NCI-H187 (cell line): ENCODE measurements around the gene NBEA.
"Not testable (repeated sequence)": the region's sequence is repeated elsewhere in the genome, so short reads cannot be mapped to it uniquely, and the experiment has no call there.

Source experiments
- DNase-seq, 2 experiments: peaks; one replicate each; lab custom pipeline; 2025; lab: John Stamatoyannopoulos, UW

The NBEA gene

DNA sequence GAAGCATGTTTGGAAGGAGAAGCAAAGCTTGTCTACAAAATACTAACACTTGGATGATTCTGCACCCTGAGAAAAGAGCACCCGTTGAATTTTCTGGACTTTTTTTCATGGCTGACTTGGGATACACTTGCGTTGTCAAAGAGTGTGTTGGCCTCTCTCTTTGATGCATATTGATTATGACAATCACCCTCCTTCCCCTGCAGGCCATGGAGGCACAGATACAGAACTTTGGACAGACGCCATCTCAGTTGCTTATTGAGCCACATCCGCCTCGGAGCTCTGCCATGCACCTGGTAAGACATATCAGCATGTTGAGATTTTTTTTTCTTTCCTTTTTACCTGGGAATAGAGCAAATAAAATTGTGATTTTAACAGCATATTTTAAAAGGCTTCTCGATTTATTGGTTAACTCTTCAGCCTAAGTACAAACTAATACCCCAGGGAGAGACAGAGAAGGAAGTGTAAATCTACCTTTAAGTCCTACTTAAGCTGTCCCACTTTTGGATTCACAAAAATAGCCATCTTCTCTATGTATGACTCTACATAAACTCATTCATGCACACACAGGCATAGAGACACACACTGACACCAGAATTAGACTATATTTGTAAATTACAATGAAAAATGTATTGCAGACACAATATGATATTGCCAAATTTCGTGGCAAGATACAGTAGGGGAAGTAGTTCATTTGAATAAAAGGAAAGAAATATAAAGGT is 704.1 kb downstream of the NBEA start:
- no peak for DNase-seq

DNA sequence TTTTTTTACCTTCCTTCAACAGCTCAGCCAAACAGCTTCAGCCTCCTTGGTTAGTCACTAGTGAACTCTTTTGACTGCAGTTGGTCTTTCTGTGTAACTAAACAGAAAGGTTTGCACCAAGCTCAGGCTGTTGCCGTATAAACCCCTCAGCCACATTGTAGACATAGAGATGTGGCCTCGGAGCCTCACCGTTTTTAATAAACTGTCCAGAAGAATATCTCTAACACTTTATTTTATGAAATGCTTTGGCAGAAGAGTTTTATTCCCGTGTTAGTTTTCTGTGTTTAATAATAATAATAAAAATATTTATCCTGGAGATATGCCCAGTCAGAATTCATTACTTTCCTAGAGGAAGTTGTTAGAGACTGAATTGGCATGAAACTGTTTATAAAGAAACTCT is 706.1 kb downstream of the NBEA start:
- no peak for DNase-seq

DNA sequence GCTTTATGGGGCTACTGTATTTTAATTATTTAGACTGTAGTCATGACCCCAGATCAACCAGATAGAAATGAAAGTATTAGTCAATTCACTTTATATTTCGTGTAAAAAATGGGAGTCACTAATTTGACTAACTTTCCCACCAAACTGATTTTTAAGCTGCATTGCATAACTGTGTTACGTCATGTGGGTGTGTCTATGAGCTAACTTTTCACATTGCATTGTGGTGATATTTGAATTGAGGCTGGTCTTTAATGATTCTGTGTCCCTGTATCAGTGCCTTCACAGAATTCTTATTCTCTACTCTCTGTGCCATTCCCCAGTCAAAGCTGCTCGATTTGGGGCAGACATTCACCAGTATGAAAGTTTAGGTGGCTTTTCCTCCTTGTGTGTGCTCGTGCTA is 707.1 kb downstream of the NBEA start:
- DNase-seq = no peak

GRCh38 chr13:35659796-35660195 is 717.7 kb downstream of the NBEA start:
- DNase-seq = no peak

DNA sequence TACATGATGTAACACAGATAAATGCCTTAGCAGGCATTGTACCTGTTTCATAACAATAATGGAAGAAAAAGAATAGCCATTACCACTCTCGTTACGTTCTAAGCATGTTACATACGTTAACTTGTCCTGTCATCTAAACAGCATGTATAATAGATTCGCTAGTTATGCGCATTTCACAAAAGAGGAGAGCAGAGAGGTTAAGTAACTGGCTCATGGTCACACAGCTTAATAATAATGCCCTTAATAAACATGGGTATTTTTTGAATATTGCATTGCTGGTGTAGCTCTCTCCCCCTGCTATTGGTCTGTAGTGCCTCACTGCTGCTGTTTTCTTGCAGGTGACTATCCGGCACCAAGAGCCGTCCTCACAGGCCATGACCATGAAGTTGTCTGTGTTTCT is 722.7 kb downstream of the NBEA start:
- DNase-seq = no peak

- no peak for DNase-seq
Observed at GRCh38 chr13:35669321-35669720, 727.3 kb downstream of the NBEA start.

DNA sequence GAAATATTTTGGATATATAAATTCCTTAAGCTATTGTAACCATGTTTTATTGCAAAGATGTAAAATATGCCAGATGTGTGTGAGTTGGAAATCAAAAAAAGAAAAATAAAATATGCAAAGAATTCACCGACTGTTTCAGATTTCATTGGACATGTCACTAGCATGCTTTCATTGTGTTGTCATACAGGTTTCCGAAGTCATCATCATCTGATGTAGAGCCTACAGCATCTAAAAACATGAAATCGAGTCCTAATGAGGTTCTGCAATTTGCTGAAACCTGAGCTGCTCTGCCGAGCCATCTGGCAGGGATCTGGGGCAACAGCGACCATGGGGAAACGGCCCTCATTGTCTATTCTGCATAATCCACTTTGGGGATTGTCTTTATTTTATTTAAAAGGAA is 730.5 kb downstream of the NBEA start:
- DNase-seq = no peak

DNA sequence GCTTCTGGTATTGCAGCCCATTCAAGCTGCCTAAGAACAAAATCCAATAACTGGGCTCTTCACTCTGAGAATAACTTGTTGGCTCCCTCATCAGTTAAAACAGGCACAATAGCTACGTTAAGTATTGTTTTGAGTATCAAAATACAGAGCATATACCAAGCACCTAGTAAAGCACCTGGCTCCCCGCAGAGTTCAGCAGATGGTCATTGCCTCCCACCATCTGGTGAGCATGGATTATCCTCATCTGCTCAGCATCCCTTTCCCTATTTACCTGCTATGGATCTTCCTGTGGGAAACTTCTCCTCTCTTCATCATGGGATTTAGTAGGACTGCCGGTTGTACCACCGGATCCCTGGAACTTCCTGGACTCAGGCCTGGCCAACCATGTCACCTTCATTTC is 733.6 kb downstream of the NBEA start:
- DNase-seq = no peak

GRCh38 chr13:35677863-35678262 is 735.8 kb downstream of the NBEA start:
- not testable (repeated sequence) for DNase-seq

- DNase-seq = no peak
Observed at GRCh38 chr13:35681685-35682084, 739.6 kb downstream of the NBEA start.

- no peak for DNase-seq
Observed at GRCh38 chr13:35684432-35684831, 742.4 kb downstream of the NBEA start.

- DNase-seq = no peak
Observed at GRCh38 chr13:35687336-35687735, 745.3 kb downstream of the NBEA start.

DNA sequence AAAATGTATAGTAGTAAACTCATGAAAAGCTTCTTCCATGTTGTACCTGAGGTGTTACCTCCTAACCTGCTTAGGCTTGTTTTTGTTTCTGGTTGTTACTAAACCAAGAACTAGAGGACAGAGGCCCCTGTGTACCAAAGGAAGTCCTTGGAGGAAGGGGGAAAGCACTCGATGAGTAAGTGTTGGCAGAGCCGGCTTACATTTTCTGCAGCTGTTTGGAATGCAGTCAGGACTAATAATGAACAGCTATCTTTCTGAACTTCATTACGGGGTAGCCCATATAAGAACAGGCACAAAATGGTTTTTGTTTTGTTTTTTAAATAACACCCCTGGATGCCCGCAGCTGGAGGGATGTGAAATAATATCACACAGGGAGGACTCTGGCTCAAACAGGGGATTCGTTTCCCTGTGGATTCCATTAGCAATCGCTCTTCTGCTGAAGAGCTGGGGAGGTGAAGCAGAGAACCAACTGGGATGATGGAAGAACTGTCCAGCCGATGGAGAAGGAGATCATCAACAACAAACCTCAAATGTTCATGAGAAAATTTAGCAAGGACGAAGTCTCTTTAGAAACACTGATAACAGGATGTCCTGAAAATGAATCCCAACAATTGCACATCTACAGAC is 748.6 kb downstream of the NBEA start:
- DNase-seq = no peak

GRCh38 chr13:35693134-35693784 is 751.2 kb downstream of the NBEA start:
- no peak for DNase-seq

GRCh38 chr13:35694031-35694430 is 752.0 kb downstream of the NBEA start:
- DNase-seq = no peak

- no peak for DNase-seq
Observed at GRCh38 chr13:35694549-35695447, 752.7 kb downstream of the NBEA start.

DNA sequence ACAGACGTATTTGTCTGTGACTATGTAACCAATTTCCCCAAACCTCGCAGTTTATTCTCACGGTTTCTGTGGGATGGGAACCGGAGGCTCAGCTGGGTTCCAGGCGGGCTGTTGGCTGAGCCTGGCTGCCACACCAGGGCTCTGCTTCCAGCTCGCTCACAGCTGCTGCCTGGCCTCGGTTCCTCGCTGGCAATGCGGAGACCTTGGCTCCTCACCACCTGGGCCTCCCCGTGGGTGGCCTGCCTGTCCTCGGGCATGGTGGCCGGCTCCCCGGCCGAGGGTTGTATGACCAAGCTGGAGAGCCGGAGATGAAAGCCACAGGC is 753.3 kb downstream of the NBEA start:
- no peak for DNase-seq

DNA sequence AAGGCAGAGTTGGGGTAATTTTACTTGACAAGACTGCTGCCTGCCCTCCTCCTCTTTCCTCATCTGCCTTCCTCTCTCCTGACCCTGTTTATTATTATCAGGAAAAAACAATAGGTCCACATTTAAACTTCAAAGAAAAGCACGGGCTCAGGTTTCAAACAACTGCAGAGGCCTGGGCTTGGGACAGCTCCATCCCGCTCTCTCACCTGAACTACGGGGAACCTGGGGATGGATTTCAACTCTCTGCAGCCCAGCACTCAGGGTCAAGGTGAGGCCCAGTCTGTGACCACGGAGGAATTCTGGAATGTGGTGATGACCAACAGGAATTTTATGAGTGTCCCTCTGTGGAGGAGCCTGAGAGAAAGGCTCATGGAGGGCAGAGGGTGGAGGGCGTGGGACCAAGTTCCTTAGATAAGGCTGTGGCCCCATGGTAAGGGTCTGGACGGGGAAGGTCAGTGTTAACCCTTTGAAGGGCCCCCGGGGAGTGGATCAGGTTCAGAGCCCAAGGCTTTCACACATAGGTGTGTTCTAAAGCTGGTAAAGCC is 755.2 kb downstream of the NBEA start:
- no peak for DNase-seq

- no peak for DNase-seq
Observed at GRCh38 chr13:35698911-35699576, 757.0 kb downstream of the NBEA start.

GRCh38 chr13:35699825-35700510 is 757.9 kb downstream of the NBEA start:
- DNase-seq = no peak

- no peak for DNase-seq
Observed at GRCh38 chr13:35700671-35701070, 758.6 kb downstream of the NBEA start.
